GM23338 (cell line): ENCODE data around the gene NOVA1. TPM values are rescaled to one million over a fixed set of nuclear protein-coding genes. Genes with fewer than 3 reads are reported as not detected.

ENCODE experiments used
- ATAC-seq: fragments of 200-7000 bp; cut with Tn5 transposase; 3 replicates; pipeline ENCODE4 v1.9.1; 2020
- DNase-seq: peaks from one replicate; pipeline ENCODE4 v3.0.0-alpha.2; 2015; ENCODE audit warnings: low spot score
- H2AFZ ChIP-seq: fragments of 200-600 bp; sonication (generic); 2 replicates; pipeline ENCODE4 v1.8.0; 2016; ENCODE audit warnings: antibody characterized with exemption, mild to moderate bottlenecking, moderate library complexity
- H3F3A ChIP-seq: fragments of 200-600 bp; sonication (generic); replicated peaks from 2 replicates; pipeline ENCODE4 v1.8.0; 2017; ENCODE audit warnings: antibody characterized with exemption, mixed run types, low read depth
- H3K27ac ChIP-seq: fragments of 200-600 bp; sonication (generic); 2 replicates; pipeline ENCODE4 v1.6.1; 2016; ENCODE audit warnings: low read depth
- H3K27me3 ChIP-seq: fragments of 200-600 bp; sonication (generic); 2 replicates; pipeline ENCODE4 v1.8.0; 2016; ENCODE audit warnings: mild to moderate bottlenecking, mixed run types, moderate library complexity; ENCODE audit not compliant: insufficient read depth
- H3K36me3 ChIP-seq: fragments of 200-600 bp; sonication (generic); 2 replicates; pipeline ENCODE4 v1.8.0; 2016; ENCODE audit warnings: mild to moderate bottlenecking; ENCODE audit not compliant: insufficient read depth
- H3K4me1 ChIP-seq: fragments of 200-600 bp; sonication (generic); 2 replicates; pipeline ENCODE4 v1.8.0; 2016; ENCODE audit warnings: mild to moderate bottlenecking, moderate library complexity; ENCODE audit not compliant: insufficient read depth
- H3K4me2 ChIP-seq: fragments of 200-600 bp; sonication (generic); 2 replicates; pipeline ENCODE4 v1.7.1; 2017; ENCODE audit warnings: mixed run types
- H3K4me3 ChIP-seq: fragments of 200-600 bp; sonication (generic); 2 replicates; pipeline ENCODE4 v1.6.1; 2016; ENCODE audit warnings: mixed run types
- H3K79me2 ChIP-seq: fragments of 200-600 bp; sonication (generic); replicated peaks from 2 replicates; pipeline ENCODE4 v1.8.0; 2017; ENCODE audit warnings: mild to moderate bottlenecking; ENCODE audit not compliant: insufficient read depth
- H3K9me2 ChIP-seq: fragments of 200-600 bp; sonication (generic); 2 replicates; pipeline ENCODE4 v1.8.0; 2017; ENCODE audit not compliant: insufficient read depth
- H4K20me1 ChIP-seq: fragments of 200-600 bp; sonication (generic); replicated peaks from 2 replicates; pipeline ENCODE4 v1.8.0; 2017; ENCODE audit warnings: mild to moderate bottlenecking; ENCODE audit not compliant: insufficient read depth
- H3K27ac Mint-ChIP-seq: 2 replicates; pipeline ENCODE4 v1.8.0; 2020; ENCODE audit warnings: inconsistent platforms, mild to moderate bottlenecking, moderate library complexity, mixed read lengths
- H3K27me3 Mint-ChIP-seq: 3 replicates; pipeline ENCODE4 v1.8.0; 2022; ENCODE audit warnings: low read depth, mild to moderate bottlenecking, moderate library complexity, mixed read lengths, inconsistent platforms; ENCODE audit not compliant: insufficient read depth, poor library complexity
- H3K36me3 Mint-ChIP-seq: 3 replicates; pipeline ENCODE4 v1.8.0; 2021; ENCODE audit warnings: low read depth, mild to moderate bottlenecking, inconsistent platforms, moderate library complexity, mixed read lengths
- H3K4me1 Mint-ChIP-seq: 3 replicates; pipeline ENCODE4 v1.8.0; 2020; ENCODE audit warnings: mild to moderate bottlenecking, inconsistent platforms, mixed read lengths
- H3K4me3 Mint-ChIP-seq: 3 replicates; pipeline ENCODE4 v1.8.0; 2021; ENCODE audit warnings: moderate library complexity, mild to moderate bottlenecking, inconsistent platforms, mixed read lengths
- H3K9me3 Mint-ChIP-seq: 3 replicates; pipeline ENCODE4 v1.8.0; 2020; ENCODE audit warnings: moderate library complexity, mild to moderate bottlenecking, inconsistent platforms, mixed read lengths
- ETS1 ChIP-seq: IDR thresholded peaks from 2 replicates; pipeline ENCODE4 v1.6.1; 2016; ENCODE audit warnings: antibody characterized with exemption
- EZH2 ChIP-seq: fragments of 200-600 bp; sonication (generic); IDR thresholded peaks from one replicate; pipeline ENCODE4 v1.8.0; 2017; ENCODE audit warnings: antibody characterized with exemption, mild to moderate bottlenecking, low read depth; ENCODE audit not compliant: unreplicated experiment
- POLR2AphosphoS5 ChIP-seq: IDR thresholded peaks from 2 replicates; pipeline ENCODE4 v1.6.1; 2016; ENCODE audit warnings: antibody characterized with exemption, low read depth
- STAT1 ChIP-seq: IDR thresholded peaks from one replicate; pipeline ENCODE4 v1.6.1; 2016; ENCODE audit warnings: antibody characterized with exemption; ENCODE audit not compliant: unreplicated experiment
- ZNF114 ChIP-seq: fragments of 250-450 bp; sonication (Bioruptor Pico); IDR thresholded peaks from 2 replicates; pipeline ENCODE4 v1.5.0; 2020; ENCODE audit warnings: mild to moderate bottlenecking, moderate library complexity
- ZNF331 ChIP-seq: fragments of 250-450 bp; sonication (Bioruptor Pico); IDR thresholded peaks from 2 replicates; pipeline ENCODE4 v1.5.0; 2020; ENCODE audit warnings: low read depth, mild to moderate bottlenecking, moderate library complexity
- polyA plus RNA-seq: library from polyadenylated mRNA; unstranded; fragments of >200 nt; fragmentation: Nextera tagmentation; extraction: Ambion mirVana; gene quantifications from 2 replicates; pipeline ENCODE4 v1.2.1, GENCODE V29; 2016
- total RNA-seq: library from RNA; depleted of rRNA; stranded (reverse); fragments of >200 nt; shearing (Covaris generic); gene quantifications from 2 replicates; pipeline ENCODE4 v1.2.3, GENCODE V29; 2014
- TF ChIP-seq, protein P1 (sequence below): fragments of 250-450 bp; sonication (Bioruptor Pico); IDR thresholded peaks from 2 replicates; pipeline ENCODE4 v1.5.0; 2020; ENCODE audit warnings: mild to moderate bottlenecking, moderate library complexity

The NOVA1 gene
- total and polyA plus RNA-seq, 2 experiments from 2014 or later, result 8.1 to 11.6 TPM

GRCh38 chr14:26486922-26487321 lies 110.9 kb downstream of the NOVA1 start:
- Histone ChIP-seq H3K27me3 (no peaks in the 10 kb centered on the region), H3K27ac (no peak overlapping the region), H4K20me1 (no peaks in the 10 kb centered on the region), H3K79me2 (no peaks in the 10 kb centered on the region), H3K9me2 (no peaks in the 10 kb centered on the region), H3K36me3 (no peaks in the 10 kb centered on the region), H3K4me1 (no peaks in the 10 kb centered on the region), H2AFZ (no peak overlapping the region), H3K4me2 (no peak overlapping the region), H3F3A (no peaks in the 10 kb centered on the region), H3K4me3 (no peak overlapping the region)
- Mint-ChIP-seq H3K27me3 (no peaks in the 10 kb centered on the region), H3K4me3 (no peak overlapping the region), H3K9me3 (no peaks in the 10 kb centered on the region; the same call in 2 of the 3 replicates), H3K36me3 (no peaks in the 10 kb centered on the region; the same call in 2 of the 3 replicates), H3K27ac (no peak overlapping the region), H3K4me1 (no peaks in the 10 kb centered on the region)
- DNase-seq (no peak), ATAC-seq (no peak)
- TF ChIP-seq EZH2 (no peak), ETS1 (no peak), ZNF331 (CRISPR knock-in tag) (no peak)
- TF ChIP-seq, protein P1, sequence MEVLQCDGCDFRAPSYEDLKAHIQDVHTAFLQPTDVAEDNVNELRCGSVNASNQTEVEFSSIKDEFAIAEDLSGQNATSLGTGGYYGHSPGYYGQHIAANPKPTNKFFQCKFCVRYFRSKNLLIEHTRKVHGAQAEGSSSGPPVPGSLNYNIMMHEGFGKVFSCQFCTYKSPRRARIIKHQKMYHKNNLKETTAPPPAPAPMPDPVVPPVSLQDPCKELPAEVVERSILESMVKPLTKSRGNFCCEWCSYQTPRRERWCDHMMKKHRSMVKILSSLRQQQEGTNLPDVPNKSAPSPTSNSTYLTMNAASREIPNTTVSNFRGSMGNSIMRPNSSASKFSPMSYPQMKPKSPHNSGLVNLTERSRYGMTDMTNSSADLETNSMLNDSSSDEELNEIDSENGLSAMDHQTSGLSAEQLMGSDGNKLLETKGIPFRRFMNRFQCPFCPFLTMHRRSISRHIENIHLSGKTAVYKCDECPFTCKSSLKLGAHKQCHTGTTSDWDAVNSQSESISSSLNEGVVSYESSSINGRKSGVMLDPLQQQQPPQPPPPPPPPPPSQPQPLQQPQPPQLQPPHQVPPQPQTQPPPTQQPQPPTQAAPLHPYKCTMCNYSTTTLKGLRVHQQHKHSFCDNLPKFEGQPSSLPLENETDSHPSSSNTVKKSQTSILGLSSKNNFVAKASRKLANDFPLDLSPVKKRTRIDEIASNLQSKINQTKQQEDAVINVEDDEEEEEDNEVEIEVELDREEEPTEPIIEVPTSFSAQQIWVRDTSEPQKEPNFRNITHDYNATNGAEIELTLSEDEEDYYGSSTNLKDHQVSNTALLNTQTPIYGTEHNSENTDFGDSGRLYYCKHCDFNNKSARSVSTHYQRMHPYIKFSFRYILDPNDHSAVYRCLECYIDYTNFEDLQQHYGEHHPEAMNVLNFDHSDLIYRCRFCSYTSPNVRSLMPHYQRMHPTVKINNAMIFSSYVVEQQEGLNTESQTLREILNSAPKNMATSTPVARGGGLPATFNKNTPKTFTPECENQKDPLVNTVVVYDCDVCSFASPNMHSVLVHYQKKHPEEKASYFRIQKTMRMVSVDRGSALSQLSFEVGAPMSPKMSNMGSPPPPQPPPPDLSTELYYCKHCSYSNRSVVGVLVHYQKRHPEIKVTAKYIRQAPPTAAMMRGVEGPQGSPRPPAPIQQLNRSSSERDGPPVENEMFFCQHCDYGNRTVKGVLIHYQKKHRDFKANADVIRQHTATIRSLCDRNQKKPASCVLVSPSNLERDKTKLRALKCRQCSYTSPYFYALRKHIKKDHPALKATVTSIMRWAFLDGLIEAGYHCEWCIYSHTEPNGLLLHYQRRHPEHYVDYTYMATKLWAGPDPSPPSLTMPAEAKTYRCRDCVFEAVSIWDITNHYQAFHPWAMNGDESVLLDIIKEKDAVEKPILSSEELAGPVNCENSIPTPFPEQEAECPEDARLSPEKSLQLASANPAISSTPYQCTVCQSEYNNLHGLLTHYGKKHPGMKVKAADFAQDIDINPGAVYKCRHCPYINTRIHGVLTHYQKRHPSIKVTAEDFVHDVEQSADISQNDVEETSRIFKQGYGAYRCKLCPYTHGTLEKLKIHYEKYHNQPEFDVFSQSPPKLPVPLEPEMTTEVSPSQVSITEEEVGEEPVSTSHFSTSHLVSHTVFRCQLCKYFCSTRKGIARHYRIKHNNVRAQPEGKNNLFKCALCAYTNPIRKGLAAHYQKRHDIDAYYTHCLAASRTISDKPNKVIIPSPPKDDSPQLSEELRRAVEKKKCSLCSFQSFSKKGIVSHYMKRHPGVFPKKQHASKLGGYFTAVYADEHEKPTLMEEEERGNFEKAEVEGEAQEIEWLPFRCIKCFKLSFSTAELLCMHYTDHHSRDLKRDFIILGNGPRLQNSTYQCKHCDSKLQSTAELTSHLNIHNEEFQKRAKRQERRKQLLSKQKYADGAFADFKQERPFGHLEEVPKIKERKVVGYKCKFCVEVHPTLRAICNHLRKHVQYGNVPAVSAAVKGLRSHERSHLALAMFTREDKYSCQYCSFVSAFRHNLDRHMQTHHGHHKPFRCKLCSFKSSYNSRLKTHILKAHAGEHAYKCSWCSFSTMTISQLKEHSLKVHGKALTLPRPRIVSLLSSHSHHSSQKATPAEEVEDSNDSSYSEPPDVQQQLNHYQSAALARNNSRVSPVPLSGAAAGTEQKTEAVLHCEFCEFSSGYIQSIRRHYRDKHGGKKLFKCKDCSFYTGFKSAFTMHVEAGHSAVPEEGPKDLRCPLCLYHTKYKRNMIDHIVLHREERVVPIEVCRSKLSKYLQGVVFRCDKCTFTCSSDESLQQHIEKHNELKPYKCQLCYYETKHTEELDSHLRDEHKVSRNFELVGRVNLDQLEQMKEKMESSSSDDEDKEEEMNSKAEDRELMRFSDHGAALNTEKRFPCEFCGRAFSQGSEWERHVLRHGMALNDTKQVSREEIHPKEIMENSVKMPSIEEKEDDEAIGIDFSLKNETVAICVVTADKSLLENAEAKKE (CRISPR knock-in tag), result no peak

- Histone ChIP-seq H3K27me3 (no peaks in the 10 kb centered on the region), H3K4me1 (no peaks in the 10 kb centered on the region), H3K27ac (no peak overlapping the region), H3K9me2 (no peaks in the 10 kb centered on the region), H3K4me2 (no peak overlapping the region), H3K4me3 (no peak overlapping the region), H3K79me2 (no peaks in the 10 kb centered on the region), H4K20me1 (no peaks in the 10 kb centered on the region), H3F3A (no peaks in the 10 kb centered on the region), H3K36me3 (no peaks in the 10 kb centered on the region), H2AFZ (no peak overlapping the region)
- DNase-seq, result no peak
- TF ChIP-seq ZNF114 (CRISPR knock-in tag), result no peak
- no peak for TF ChIP-seq STAT1
- TF ChIP-seq ZNF331 (CRISPR knock-in tag), result no peak
- TF ChIP-seq POLR2AphosphoS5, result no peak
- Mint-ChIP-seq H3K4me3 (no peak overlapping the region), H3K4me1 (no peaks in the 10 kb centered on the region), H3K9me3 (no peaks in the 10 kb centered on the region; the same call in 2 of the 3 replicates), H3K27me3 (peaks cover 1% of the 10 kb centered on the region), H3K36me3 (no peaks in the 10 kb centered on the region), H3K27ac (no peak overlapping the region)
- no peak for ATAC-seq
Measured at GRCh38 chr14:26484562-26484961, 113.3 kb downstream of the NOVA1 start.
